GM21786 (cell line): ENCODE measurements around the gene RFWD3.
"Not testable (repeated sequence)": the region's sequence is repeated elsewhere in the genome, so short reads cannot be mapped to it uniquely, and the experiment has no call there.

Experiments used
- ATAC-seq: cut with Tn5 transposase; IDR thresholded peaks from one replicate; pipeline ENCODE4 v1.9.1; 2021; ENCODE audit not compliant: unreplicated experiment

RFWD3 gene

DNA sequence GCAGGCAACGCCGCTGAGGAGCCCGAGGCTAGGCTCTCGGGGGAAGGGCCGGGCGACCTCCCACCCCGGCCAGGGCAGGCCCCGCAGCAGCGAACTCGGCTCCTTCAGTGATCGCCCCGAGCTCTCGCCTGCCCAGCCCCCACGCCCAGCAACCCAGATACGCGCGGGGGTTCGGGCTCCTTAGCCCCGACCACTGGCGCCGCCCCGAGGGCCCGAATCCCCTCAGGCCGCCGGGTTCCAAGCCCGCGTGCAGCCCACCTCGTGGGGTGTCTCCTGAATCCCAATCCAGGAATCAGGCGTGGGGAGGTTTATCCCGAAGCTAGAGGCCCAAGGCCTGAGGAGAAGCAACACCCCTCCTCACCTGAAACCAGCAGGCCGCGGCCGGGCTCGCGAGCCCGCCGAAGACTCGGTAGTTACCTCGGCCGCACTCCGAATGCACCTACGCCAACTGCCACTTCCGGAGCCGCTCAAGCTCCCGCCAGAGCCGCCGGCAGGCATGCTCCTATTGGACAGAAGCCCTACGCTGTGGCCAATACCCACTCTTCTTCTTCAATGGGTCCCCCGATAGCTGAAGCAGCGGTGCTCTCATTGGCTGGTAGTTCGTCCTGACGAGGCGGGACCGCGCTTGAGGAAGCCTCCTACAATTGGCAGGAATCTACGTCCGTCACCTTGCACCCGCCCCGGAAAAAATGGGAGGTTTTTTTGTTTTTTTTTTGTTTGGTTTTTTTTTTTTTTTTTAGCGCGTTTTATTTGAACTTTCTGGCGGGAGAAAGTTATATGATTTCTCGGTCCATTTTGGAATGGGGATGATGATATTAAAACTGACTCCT, at the start of gene RFWD3:
TSS of gene RFWD3 (minus strand) at position 453 of the 830 bp plus-strand sequence. CDS start 5,428 bp downstream, outside the sequence.
- ATAC-seq: peak; percentile 100

DNA sequence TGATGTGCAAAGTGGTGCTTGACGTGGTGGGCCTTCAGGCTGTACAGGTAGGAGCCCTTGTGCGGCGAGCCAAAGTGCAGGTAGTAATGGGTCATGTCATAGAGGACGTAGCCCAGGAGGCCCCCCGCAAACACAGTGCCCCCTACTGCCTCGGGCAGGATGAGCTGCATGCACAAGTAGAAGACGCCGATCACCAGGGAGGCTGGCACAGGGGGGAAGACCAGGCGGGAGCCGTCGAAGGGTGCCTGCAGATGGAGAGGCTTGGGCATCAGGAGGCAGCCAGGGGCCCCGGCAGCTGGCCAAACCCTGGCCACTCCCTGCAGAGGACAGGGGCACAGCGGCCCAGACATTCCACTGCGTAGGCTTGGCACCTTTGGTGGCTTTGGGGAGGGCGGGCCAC, 49.7 kb upstream of the RFWD3 start:
- ATAC-seq: no peak

- no peak for ATAC-seq
Observed at GRCh38 chr16:74713876-74714275, 47.2 kb upstream of the RFWD3 start.

GRCh38 chr16:74713325-74713724, 46.6 kb upstream of the RFWD3 start:
- no peak for ATAC-seq

- ATAC-seq: no peak
Observed at GRCh38 chr16:74711938-74712337, 45.3 kb upstream of the RFWD3 start.

DNA sequence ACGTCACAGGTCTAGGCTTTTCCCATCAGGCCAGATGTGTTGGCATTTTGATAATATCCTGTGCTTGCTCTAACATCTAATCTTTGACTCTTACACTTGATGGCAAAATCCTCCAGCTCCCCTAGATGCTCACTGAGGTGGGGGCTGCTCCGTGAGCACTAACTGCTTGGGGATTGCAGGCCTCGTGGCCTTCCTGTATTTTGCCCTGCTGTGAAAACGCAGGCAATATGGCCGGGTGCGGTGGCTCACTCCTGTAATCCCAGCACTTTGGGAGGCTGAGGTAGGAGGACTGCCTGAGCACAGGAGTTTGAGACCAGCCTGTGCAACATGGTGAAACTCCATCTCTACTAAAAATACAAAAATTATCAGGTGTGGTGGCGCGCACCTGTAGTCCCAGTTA, 43.7 kb upstream of the RFWD3 start:
- ATAC-seq: no peak

DNA sequence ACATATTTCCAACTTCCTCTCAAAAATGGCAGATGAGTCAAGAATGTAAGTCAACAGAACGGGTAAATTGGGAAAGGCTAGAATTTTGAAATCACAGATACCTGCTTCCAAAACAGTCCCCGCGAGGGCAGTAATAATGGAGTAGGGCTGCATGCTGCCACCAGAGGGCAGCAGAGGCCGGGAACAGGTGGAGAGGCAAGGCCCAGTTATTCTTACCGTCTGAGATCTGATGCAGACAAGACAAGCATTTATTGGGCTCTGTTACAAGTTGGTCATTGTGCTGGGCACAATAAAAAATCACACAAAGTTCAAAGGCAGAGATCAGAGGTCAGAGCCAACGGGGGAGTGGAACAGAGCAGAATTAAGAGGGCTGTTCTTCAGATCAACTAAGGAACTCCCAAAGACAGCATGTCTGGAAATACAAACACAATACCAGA, 42.8 kb upstream of the RFWD3 start:
- peak; percentile 91 for ATAC-seq

DNA sequence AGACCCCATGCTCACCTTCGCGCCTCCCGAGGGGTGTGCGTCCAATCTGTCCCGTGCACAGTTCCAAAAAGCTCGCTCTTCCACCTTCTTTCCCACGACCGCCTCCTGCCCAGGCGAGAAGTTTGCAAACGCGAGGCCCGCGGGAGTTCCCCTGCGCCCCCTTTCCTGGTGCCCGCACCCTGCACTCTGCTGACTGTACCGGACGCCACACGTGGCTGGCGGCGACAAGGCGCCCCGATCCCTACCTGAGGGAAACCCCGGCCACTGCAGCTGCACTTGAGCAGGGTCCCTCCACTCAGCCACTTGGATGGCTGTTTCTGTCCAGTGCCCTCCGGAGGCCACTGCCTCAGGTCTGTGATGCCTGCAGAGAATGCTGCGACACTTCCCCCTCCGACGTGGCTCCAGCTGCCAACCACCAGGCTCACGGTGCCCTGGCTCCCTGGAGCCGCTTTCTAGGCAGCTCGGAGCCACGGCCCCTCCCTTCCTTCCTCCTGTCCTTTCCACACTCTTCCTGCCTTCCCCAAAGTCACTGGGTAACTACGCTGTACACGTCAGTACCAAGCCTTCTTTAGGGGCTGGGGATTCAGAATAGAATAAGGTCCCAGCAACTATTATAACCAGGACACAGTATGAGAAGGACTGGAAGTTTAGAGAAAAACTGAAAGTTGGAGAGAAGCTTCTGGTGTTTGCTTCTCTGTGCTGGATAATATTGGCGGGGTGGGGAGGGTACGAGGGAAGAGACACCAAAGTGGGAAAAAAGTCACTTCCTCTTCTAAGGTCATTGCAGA, 34.0 kb upstream of the RFWD3 start, which contains the start of gene MLKL:
TSS of gene MLKL (minus strand) at position 425 of the 788 bp plus-strand sequence. CDS start 5,105 bp downstream, outside the sequence.
- peak; percentile 35 for ATAC-seq

DNA sequence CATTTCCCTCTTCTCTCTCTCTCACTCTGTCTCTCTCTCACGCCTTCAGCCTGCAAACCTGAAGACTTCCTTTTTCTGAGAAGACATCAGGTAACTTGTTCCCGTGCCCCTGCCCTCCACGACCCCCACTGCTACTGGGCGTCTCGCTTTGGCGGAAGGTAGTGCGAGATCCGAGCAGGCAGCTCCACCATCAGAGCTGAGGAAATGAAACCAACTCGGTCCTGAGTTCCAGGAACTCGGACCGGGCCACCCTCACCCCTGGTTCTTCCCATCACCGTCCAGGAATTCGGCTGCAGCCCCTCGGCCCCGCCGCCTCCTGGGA, 33.4 kb upstream of the RFWD3 start:
- ATAC-seq: peak; percentile 15

GRCh38 chr16:74699666-74700065, 33.0 kb upstream of the RFWD3 start:
- no peak for ATAC-seq

DNA sequence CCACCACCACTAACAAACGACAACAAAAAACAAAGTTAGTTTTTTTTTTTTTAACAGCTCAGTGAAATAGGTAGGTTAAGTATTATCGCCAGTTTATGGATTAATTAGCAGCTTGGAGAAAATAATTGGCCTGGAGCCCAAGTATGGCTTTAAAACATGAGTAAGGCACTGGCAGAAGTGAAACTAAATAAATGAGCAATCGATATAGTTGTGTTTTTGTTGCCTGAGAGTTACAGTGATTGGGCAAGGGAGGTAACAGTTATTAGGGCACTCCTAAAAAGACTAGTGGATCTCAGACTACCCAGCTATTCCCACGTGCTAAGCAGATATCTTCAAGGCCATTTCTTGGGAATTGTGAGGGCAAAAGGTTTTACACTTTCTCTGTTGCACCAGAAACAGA, 31.5 kb upstream of the RFWD3 start:
- ATAC-seq: peak; percentile 28

- peak; percentile 86 for ATAC-seq
Observed at GRCh38 chr16:74695450-74696422, 29.1 kb upstream of the RFWD3 start.

DNA sequence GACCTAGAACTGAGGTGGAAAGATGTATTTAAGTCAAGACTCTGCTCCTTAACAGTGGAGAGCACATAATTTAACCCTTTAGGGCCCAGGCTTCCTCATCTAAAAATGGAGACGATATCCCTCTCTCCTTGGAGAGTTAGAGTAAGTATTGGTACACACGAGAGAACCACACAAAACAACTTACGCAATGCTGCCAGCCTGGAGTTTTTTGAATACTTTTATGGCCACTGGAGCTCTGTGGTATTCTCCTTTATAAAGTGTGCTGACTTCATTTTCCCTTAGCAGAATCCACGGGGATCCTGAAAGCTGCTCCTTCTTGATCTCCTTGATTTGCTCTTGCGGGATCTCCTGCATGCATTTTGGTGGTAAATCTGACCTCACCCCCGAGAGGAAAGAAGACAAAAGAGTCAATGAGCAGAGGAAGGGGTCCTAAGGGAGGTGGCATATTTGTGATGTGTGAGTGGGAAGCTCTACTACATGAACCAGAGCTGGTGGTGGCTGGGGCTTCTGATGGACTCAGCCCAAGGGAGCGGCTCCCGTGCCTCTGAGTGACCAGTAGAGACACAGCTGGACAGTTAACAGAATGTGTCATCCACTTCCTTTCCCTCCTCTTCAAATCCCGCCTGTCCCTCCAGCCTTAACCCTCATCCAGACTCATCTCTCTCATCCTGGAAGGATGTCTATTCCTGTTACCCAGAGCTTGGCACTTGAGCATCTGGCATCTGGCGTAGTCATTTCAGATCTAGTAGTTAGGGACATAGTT, 24.6 kb upstream of the RFWD3 start:
- ATAC-seq: no peak

DNA sequence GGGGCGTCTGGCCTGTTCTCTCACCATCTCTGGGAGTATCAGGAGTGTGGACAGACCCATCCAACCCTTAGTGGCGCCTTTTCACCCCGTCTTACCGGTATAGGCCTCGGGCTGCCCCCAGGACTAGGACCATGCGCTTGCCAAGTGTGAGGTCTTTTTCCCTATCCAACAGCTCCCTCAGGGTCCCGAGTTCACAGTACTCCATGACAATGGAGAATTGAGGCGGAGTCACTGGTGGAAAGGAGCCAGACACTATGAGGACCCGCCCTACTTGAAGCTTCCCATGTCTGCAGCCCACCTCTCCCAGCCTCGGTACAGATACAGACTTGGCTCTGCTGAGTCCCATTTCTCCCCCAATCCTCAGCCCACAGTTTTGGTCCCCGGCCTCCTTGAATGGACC, 15.9 kb upstream of the RFWD3 start:
- no peak for ATAC-seq

GRCh38 chr16:74680681-74681080, 14.0 kb upstream of the RFWD3 start:
- ATAC-seq: no peak

- ATAC-seq: no peak
Observed at GRCh38 chr16:74679983-74680382, 13.3 kb upstream of the RFWD3 start.

DNA sequence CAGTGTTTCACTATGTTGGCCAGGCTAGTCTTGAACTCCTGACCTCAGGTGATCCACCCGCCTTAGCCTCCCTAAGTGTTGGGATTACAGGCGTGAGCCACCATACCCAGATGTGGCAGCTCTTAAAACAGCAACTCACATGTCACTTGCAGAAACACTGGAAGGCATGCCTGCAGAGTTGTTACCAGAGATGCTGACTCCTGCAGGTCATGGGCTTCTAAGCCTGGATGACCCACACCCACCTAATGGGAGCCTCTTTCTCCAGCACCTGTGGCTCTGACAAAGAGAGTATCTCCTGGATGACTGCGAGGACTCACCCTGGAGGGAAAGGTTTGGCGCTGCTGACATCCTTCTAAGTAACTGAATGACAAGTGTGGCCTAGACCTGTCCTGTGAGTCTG, 11.2 kb upstream of the RFWD3 start:
- ATAC-seq: no peak

DNA sequence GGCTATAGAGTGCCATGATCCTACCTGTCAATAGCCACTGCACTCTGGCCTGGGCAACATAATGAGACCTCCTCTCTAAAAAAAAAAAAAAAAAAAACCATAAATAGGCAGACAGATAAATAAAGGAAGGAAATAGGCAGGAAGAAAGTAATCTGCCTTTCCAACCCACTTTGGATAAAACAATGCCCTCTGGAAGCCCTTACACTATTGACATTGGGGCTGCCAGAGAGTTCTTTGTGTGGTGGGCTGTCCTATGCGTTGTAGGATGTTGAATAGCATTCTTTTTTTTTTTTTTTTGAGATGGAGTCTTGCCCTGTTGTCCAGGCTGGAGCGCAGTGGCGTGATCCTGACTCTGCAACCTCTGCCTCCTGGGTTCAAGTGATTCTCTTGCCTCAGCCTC, 7.2 kb upstream of the RFWD3 start:
- ATAC-seq: no peak

DNA sequence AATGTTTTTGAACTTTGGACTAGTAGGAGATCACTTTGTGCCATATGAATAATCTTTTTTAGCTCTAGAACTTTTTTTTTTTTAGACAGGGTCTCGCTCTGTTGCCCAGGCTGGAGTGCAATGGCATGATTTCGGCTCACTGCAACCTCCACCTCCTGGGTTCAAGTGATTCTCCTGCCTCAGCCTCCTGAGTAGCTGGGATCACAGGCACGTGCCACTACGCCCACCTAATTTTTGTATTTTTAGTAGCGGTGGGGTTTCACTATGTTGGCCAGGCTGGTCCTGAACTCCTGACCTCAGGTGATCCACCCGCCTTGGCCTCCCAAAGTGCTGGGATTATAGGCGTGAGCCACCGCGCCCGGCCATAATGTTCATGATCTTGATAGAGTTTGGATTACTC, 2.2 kb upstream of the RFWD3 start:
- not testable (repeated sequence) for ATAC-seq

DNA sequence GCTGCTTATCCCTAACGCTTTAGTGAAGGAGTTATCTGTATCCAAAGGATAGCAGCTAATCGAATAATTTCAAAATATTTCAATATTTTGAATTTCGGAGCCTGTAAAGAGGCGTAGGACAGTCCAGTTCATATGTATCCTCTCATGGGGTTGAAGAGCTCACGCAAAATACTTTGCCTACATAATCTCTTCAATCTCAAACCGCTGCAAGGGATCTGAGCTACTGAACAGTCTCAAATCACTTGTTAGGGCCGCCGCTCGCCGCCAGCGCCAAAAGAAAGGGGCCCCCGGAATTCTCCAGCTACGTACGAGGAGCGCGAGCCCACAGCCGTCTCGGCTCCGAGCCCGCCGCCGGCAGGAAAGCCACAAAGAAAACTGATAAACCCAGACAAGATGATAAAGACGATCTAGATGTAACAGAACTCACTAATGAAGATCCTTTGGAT, 601 bp upstream of the RFWD3 start:
- ATAC-seq: no peak
